Astrocyte (in vitro differentiated cells and primary cell): ENCODE measurements around the gene SLC36A4. TPM values are rescaled to one million over a fixed set of nuclear protein-coding genes. Genes with fewer than 3 reads are reported as not detected.

ENCODE experiments used
- DNase-seq: peaks from one replicate; pipeline ENCODE4 v3.0.0-alpha.2; 2010; ENCODE audit warnings: low read depth
- FAIRE-seq: peaks from 2 replicates; lab custom pipeline; 2011; peaks lifted over from hg19 to GRCh38; lab: Jason Lieb, UNC
- H2AFZ ChIP-seq: 2 replicates; pipeline ENCODE4 v1.6.0; 2012; ENCODE audit warnings: low read depth, low read length, inconsistent platforms
- H3K27ac ChIP-seq: 2 replicates; pipeline ENCODE4 v1.5.1; 2011; ENCODE audit warnings: low read depth, low read length, inconsistent platforms
- H3K27me3 ChIP-seq: 2 replicates; pipeline ENCODE4 v1.6.0; 2011; ENCODE audit warnings: low read length, inconsistent platforms; ENCODE audit not compliant: insufficient read depth
- H3K36me3 ChIP-seq: 2 replicates; pipeline ENCODE4 v1.5.1; 2011; ENCODE audit warnings: low read length, inconsistent platforms; ENCODE audit not compliant: insufficient read depth
- H3K4me1 ChIP-seq: 2 replicates; pipeline ENCODE4 v1.5.1; 2011; ENCODE audit warnings: low read length, inconsistent platforms; ENCODE audit not compliant: insufficient read depth
- H3K4me2 ChIP-seq: 2 replicates; pipeline ENCODE4 v1.6.0; 2012; ENCODE audit warnings: low read length, inconsistent platforms
- H3K4me3 ChIP-seq: 2 replicates; pipeline ENCODE4 v1.5.1; 2011; ENCODE audit warnings: low read depth, mild to moderate bottlenecking, low read length, inconsistent platforms; ENCODE audit not compliant: insufficient read depth
- H3K79me2 ChIP-seq: 2 replicates; pipeline ENCODE4 v1.6.0; 2012; ENCODE audit warnings: mild to moderate bottlenecking, low read length, inconsistent platforms; ENCODE audit not compliant: insufficient read depth
- H3K9ac ChIP-seq: 2 replicates; pipeline ENCODE4 v1.6.0; 2012; ENCODE audit warnings: mild to moderate bottlenecking, low read length, inconsistent platforms
- H3K9me3 ChIP-seq: 2 replicates; pipeline ENCODE4 v1.5.1; 2012; ENCODE audit warnings: low read depth, mild to moderate bottlenecking, low read length, inconsistent platforms; ENCODE audit not compliant: insufficient read depth
- H4K20me1 ChIP-seq: 2 replicates; pipeline ENCODE4 v1.6.0; 2012; ENCODE audit warnings: low read length, inconsistent platforms; ENCODE audit not compliant: insufficient read depth
- H3K27ac Mint-ChIP-seq: one replicate; pipeline ENCODE4 v1.8.0; 2021; ENCODE audit warnings: mild to moderate bottlenecking, mixed read lengths; ENCODE audit not compliant: unreplicated experiment
- H3K27me3 Mint-ChIP-seq: one replicate; pipeline ENCODE4 v1.8.0; 2021; ENCODE audit warnings: low read depth, mixed read lengths; ENCODE audit not compliant: unreplicated experiment
- H3K36me3 Mint-ChIP-seq: one replicate; pipeline ENCODE4 v1.8.0; 2021; ENCODE audit warnings: low read depth, mixed read lengths; ENCODE audit not compliant: unreplicated experiment
- H3K4me1 Mint-ChIP-seq: one replicate; pipeline ENCODE4 v1.8.0; 2021; ENCODE audit warnings: low read depth, mixed read lengths; ENCODE audit not compliant: unreplicated experiment
- H3K4me3 Mint-ChIP-seq: one replicate; pipeline ENCODE4 v1.8.0; 2021; ENCODE audit warnings: mild to moderate bottlenecking, moderate library complexity, mixed read lengths; ENCODE audit not compliant: unreplicated experiment
- H3K9me3 Mint-ChIP-seq: one replicate; pipeline ENCODE4 v1.8.0; 2021; ENCODE audit warnings: mild to moderate bottlenecking, mixed read lengths; ENCODE audit not compliant: unreplicated experiment
- CTCF ChIP-seq: IDR thresholded peaks from 2 replicates; pipeline ENCODE4 v1.5.1; 2011; ENCODE audit warnings: low read depth, mild to moderate bottlenecking, inconsistent platforms, low read length, moderate library complexity; ENCODE audit not compliant: insufficient read depth
- EZH2 ChIP-seq: IDR thresholded peaks from 2 replicates; pipeline ENCODE4 v1.6.1; 2012; ENCODE audit warnings: mild to moderate bottlenecking, low read length, inconsistent platforms; ENCODE audit not compliant: insufficient read depth
- total RNA-seq: library from RNA; stranded (reverse); gene quantifications from 2 replicates; pipeline ENCODE4 v1.2.1, GENCODE V29; 2021

Gene SLC36A4
- total RNA-seq, 1 donor from 2014 or later, result 28.3 TPM

GRCh38 chr11:93216511-93217101 lies 18.8 kb upstream of the SLC36A4 start:
- H3K4me1 Mint-ChIP-seq, result peaks cover 14% of the 10 kb centered on the region
- FAIRE-seq, result no peak
- H3K36me3 Mint-ChIP-seq, result no peaks in the 10 kb centered on the region

GRCh38 chr11:93213622-93214021 lies 15.8 kb upstream of the SLC36A4 start:
- Mint-ChIP-seq H3K4me3 (no peak overlapping the region), H3K27ac (no peak overlapping the region), H3K9me3 (peaks cover 4% of the 10 kb centered on the region), H3K27me3 (no peaks in the 10 kb centered on the region), H3K36me3 (no peaks in the 10 kb centered on the region), H3K4me1 (peaks cover 14% of the 10 kb centered on the region)
- H3K27ac ChIP-seq, result no peak overlapping the region
- H3K79me2 ChIP-seq, result no peaks in the 10 kb centered on the region
- no peak overlapping the region for H3K9ac ChIP-seq
- H3K4me1 ChIP-seq, result no peaks in the 10 kb centered on the region
- no peaks in the 10 kb centered on the region for H3K36me3 ChIP-seq
- H2AFZ ChIP-seq, result no peak overlapping the region
- DNase-seq (no peak), FAIRE-seq (no peak)
- no peaks in the 10 kb centered on the region for H4K20me1 ChIP-seq
- H3K9me3 ChIP-seq, result no peaks in the 10 kb centered on the region
- H3K27me3 ChIP-seq, result peaks cover 4% of the 10 kb centered on the region
- no peak for TF ChIP-seq EZH2
- no peak for TF ChIP-seq CTCF
- H3K4me3 ChIP-seq, result no peak overlapping the region
- no peak overlapping the region for H3K4me2 ChIP-seq

More at GRCh38 chr11:93216511-93217101, 18.8 kb upstream of the SLC36A4 start:
- no peak overlapping the region for H3K27ac ChIP-seq
- H3K27me3 ChIP-seq, result no peaks in the 10 kb centered on the region
- no peak for TF ChIP-seq EZH2
- no peak for TF ChIP-seq CTCF
- no peak overlapping the region for H2AFZ ChIP-seq
- no peak overlapping the region for H3K4me3 Mint-ChIP-seq
- H3K4me1 ChIP-seq, result no peaks in the 10 kb centered on the region
- DNase-seq, result no peak
- no peaks in the 10 kb centered on the region for H3K79me2 ChIP-seq
- no peaks in the 10 kb centered on the region for H3K36me3 ChIP-seq
- H3K4me3 ChIP-seq, result no peak overlapping the region
- H3K9me3 Mint-ChIP-seq, result no peaks in the 10 kb centered on the region
- no peak overlapping the region for H3K9ac ChIP-seq
- no peaks in the 10 kb centered on the region for H3K9me3 ChIP-seq
- H3K27ac Mint-ChIP-seq, result no peak overlapping the region
- no peak overlapping the region for H3K4me2 ChIP-seq
- peaks cover 3% of the 10 kb centered on the region for H3K27me3 Mint-ChIP-seq
- H4K20me1 ChIP-seq, result no peaks in the 10 kb centered on the region

GRCh38 chr11:93212094-93212493 lies 14.3 kb upstream of the SLC36A4 start:
- no peaks in the 10 kb centered on the region for H3K27me3 Mint-ChIP-seq
- no peak overlapping the region for H3K27ac ChIP-seq

More at GRCh38 chr11:93212094-93212493, 14.3 kb upstream of the SLC36A4 start:
- H3K4me1 Mint-ChIP-seq, result peaks cover 3% of the 10 kb centered on the region
- H4K20me1 ChIP-seq, result no peaks in the 10 kb centered on the region
- peaks cover 8% of the 10 kb centered on the region for H3K9me3 Mint-ChIP-seq
- H3K4me3 ChIP-seq, result no peak overlapping the region
- H3K4me2 ChIP-seq, result no peak overlapping the region
- no peak overlapping the region for H3K4me3 Mint-ChIP-seq
- H3K79me2 ChIP-seq, result no peaks in the 10 kb centered on the region
- H3K9me3 ChIP-seq, result no peaks in the 10 kb centered on the region
- H3K27ac Mint-ChIP-seq, result no peak overlapping the region
- H3K4me1 ChIP-seq, result no peaks in the 10 kb centered on the region
- no peak overlapping the region for H3K9ac ChIP-seq
- H3K27me3 ChIP-seq, result peaks cover 4% of the 10 kb centered on the region
- DNase-seq (no peak), FAIRE-seq (no peak)
- no peak overlapping the region for H2AFZ ChIP-seq
- H3K36me3 ChIP-seq, result no peaks in the 10 kb centered on the region
- TF ChIP-seq CTCF, result no peak
- TF ChIP-seq EZH2, result no peak
- H3K36me3 Mint-ChIP-seq, result no peaks in the 10 kb centered on the region
